Esophagus muscularis mucosa (tissue), 4 donors: ENCODE results near the gene SAE1.

Experiments used
- EP300 ChIP-seq: sonication (generic); formaldehyde crosslinking; IDR thresholded peaks from one replicate; pipeline ENCODE4 v1.6.1; 2017; ENCODE audit warnings: antibody characterized with exemption
- POLR2A ChIP-seq: fragments of 450-650 bp; IDR thresholded peaks from one replicate; pipeline ENCODE4 v1.6.1; 2017; ENCODE audit warnings: antibody characterized with exemption, moderate library complexity, mild to moderate bottlenecking, low read depth
- POLR2AphosphoS5 ChIP-seq, 2 donors: sonication (generic); formaldehyde crosslinking; IDR thresholded peaks; one replicate each; pipeline ENCODE4 v1.6.1; 2017; ENCODE audit warnings: antibody characterized with exemption in 2 of 2
- TF ChIP-seq, protein P1 (sequence below), 3 experiments: fragments of 200-600 bp in 2 of 3; fragments of 450-650 bp in 1 of 3; sonication (generic) in 2 of 3; IDR thresholded peaks; one replicate each; pipeline ENCODE4 v1.5.1; 2017 to 2019; ENCODE audit warnings: antibody characterized with exemption in 3 of 3, mild to moderate bottlenecking in 2 of 3, moderate library complexity in 1 of 3

DNA sequence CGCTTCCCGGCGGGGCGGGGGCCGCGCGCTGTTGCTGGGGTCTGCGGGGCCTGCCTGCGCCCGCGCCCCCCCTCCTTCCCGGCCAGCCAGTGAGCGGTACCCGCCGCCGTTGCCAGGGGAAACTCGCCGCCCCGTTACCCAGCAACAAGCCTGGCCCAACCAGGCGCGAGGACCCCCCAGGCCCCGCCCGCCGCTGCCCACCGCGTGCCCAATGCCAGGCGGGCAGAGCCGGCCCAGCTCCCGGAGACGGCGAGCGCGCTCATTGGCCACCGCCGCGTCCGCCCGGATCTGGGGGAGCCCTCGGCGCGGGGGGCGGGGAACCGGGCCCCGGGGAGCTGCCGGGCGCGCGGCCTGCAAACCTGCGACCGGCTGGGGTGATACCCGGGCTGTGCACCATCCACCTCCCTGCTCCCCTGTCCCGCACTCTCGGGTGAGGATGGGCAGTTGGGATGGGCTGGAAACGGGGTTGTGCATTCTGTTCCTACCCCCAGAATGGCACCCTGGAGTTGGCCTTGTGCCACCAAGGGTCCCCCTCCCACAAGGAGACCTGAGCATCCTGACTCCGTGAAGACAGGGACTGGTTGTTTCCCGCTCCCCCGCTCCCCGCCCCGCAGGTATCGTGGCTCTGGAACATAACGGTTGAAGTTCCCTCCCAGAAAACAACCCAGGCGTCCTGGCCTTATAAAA lies 109.1 kb downstream of the SAE1 start:
- TF ChIP-seq, protein P1, sequence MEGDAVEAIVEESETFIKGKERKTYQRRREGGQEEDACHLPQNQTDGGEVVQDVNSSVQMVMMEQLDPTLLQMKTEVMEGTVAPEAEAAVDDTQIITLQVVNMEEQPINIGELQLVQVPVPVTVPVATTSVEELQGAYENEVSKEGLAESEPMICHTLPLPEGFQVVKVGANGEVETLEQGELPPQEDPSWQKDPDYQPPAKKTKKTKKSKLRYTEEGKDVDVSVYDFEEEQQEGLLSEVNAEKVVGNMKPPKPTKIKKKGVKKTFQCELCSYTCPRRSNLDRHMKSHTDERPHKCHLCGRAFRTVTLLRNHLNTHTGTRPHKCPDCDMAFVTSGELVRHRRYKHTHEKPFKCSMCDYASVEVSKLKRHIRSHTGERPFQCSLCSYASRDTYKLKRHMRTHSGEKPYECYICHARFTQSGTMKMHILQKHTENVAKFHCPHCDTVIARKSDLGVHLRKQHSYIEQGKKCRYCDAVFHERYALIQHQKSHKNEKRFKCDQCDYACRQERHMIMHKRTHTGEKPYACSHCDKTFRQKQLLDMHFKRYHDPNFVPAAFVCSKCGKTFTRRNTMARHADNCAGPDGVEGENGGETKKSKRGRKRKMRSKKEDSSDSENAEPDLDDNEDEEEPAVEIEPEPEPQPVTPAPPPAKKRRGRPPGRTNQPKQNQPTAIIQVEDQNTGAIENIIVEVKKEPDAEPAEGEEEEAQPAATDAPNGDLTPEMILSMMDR (IDR thresholded peaks at IDR 0.05): no peak
- TF ChIP-seq POLR2AphosphoS5 (IDR thresholded peaks at IDR 0.05) (no peak), EP300 (no peak), POLR2A (no peak)
